ENCODE results near the gene SLC23A1. TPM values are rescaled to one million over a fixed set of nuclear protein-coding genes. Genes with fewer than 3 reads are reported as not detected.

Gene SLC23A1
- total and polyA plus RNA-seq, 9 of the 15 experiments (the other 6 are each of a cell fraction or from before 2014, with no cell fraction given), result 0.03 to 0.20 (median 0.05) TPM; not detected in 5

DNA sequence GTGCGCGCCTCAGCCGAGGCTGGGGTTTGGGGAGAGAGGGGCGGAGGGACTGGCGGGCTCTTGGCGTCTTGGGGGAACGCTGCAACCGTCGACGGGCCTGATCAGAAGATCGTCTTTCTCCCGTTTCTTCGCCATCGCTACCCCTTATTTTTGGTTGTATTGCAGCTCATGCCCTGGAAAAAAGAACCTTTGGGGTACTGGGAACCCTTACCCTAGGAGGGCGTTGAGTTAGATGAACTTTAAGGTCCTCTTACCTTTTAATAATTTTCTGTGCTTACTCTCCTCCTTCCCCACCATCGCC, 40.7 kb downstream of the SLC23A1 start (continued):
- TF ChIP-seq GTF2E2 (tag; IDR thresholded peaks at IDR 0.05), result peak; percentile 21; the same call in 1 of the 2 replicates
- no peak for TF ChIP-seq KLF10 (CRISPR knock-in tag; IDR thresholded peaks at IDR 0.05)
- TF ChIP-seq, protein P1, sequence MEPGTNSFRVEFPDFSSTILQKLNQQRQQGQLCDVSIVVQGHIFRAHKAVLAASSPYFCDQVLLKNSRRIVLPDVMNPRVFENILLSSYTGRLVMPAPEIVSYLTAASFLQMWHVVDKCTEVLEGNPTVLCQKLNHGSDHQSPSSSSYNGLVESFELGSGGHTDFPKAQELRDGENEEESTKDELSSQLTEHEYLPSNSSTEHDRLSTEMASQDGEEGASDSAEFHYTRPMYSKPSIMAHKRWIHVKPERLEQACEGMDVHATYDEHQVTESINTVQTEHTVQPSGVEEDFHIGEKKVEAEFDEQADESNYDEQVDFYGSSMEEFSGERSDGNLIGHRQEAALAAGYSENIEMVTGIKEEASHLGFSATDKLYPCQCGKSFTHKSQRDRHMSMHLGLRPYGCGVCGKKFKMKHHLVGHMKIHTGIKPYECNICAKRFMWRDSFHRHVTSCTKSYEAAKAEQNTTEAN (CRISPR knock-in tag; IDR thresholded peaks at IDR 0.05), result no peak
- 0 out of 2 replicates have a peak, but pooled peaks have one; percentile 7 for TF ChIP-seq ZKSCAN1 (IDR thresholded peaks at IDR 0.05; ENCODE audit: low read depth, low read length)
- no peak for TF ChIP-seq ILK (tag; IDR thresholded peaks at IDR 0.05; ENCODE audit: borderline replicate concordance, low read depth)
- TF ChIP-seq POU5F1 (IDR thresholded peaks at IDR 0.05; ENCODE audit: borderline replicate concordance, low read depth, low read length, partially characterized antibody), result peak; percentile 59
- no peak for TF ChIP-seq MAFK (IDR thresholded peaks at IDR 0.05; ENCODE audit: low read length)
- TF ChIP-seq RUNX1 (IDR thresholded peaks at IDR 0.05; ENCODE audit: low read depth), result no peak
- TF ChIP-seq, protein P2, sequence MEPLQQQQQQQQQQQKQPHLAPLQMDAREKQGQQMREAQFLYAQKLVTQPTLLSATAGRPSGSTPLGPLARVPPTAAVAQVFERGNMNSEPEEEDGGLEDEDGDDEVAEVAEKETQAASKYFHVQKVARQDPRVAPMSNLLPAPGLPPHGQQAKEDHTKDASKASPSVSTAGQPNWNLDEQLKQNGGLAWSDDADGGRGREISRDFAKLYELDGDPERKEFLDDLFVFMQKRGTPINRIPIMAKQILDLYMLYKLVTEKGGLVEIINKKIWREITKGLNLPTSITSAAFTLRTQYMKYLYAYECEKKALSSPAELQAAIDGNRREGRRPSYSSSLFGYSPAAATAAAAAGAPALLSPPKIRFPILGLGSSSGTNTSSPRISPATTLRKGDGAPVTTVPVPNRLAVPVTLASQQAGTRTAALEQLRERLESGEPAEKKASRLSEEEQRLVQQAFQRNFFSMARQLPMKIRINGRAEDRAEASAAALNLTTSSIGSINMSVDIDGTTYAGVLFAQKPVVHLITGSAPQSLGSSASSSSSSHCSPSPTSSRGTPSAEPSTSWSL (CRISPR knock-in tag; IDR thresholded peaks at IDR 0.05; ENCODE audit: borderline replicate concordance), result no peak
